ENCODE measurements around the gene RIT2. TPM values are rescaled to one million over a fixed set of nuclear protein-coding genes. Genes with fewer than 3 reads are reported as not detected.

RIT2 gene
- total RNA-seq, 1 donor from 2014 or later = not detected

DNA sequence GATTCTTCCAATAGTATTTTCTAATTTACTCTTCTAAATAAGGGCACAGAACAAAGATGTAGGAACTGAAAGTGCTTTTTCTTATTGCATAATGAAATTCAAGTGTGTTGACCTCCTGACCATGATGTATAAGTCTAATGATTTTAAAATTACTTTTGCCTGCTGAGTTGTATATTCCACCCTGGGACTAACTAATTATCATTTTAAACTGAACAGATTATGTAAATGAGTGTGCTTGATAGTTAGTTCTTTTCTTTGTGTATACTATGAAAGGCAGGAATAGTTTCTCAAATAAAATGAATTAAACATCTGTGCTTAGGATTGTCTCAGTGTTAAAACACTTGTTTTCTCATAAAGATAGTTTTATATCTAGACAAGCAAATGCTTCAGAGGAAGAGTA is 284.5 kb downstream of the RIT2 start:
- Histone ChIP-seq H3K9ac (ENCODE audit: low read depth in 1 of 3, low read length in 3 of 3) (no peak overlapping the region), H3K36me3 (ENCODE audit: control insufficient read depth in 3 of 3, insufficient read depth in 3 of 3, low read length in 3 of 3) (no peaks in the 10 kb centered on the region), H3K27me3 (ENCODE audit: control insufficient read depth in 3 of 3, insufficient read depth in 3 of 3, low read length in 3 of 3) (no peaks in the 10 kb centered on the region), H3K4me3 (ENCODE audit: low read length in 3 of 3) (no peak overlapping the region), H3K4me1 (ENCODE audit: control insufficient read depth in 3 of 3, insufficient read depth in 3 of 3, low read length in 3 of 3) (no peaks in the 10 kb centered on the region), H3K27ac (ENCODE audit: low read depth, low read length) (no peak overlapping the region), H3K9me3 (ENCODE audit: control insufficient read depth in 3 of 3, low read length in 3 of 3) (no peaks in the 10 kb centered on the region)

DNA sequence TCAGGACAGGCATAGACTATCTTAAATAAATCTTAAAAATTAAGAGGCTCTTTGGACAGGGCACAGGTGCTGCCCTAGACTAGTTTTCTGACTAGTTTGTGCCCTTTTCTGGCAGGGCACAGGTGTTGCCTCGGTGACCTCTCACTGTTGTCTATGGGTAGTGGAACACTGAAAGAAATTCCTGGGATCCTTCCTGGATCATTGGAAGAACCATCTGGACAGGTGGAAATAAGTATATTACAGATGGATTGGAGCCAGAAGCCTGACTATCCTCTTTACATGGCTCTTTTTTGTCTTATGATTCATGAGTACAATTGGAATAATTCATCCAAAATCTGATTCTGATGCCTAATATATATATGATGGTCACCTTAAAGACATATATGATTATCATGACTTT is 286.6 kb downstream of the RIT2 start:
- Histone ChIP-seq H3K27me3 (ENCODE audit: control insufficient read depth in 3 of 3, insufficient read depth in 3 of 3, low read length in 3 of 3) (no peaks in the 10 kb centered on the region), H3K9me3 (ENCODE audit: control insufficient read depth in 3 of 3, low read length in 3 of 3) (no peaks in the 10 kb centered on the region), H3K4me1 (ENCODE audit: control insufficient read depth in 3 of 3, insufficient read depth in 3 of 3, low read length in 3 of 3) (no peaks in the 10 kb centered on the region), H3K4me3 (ENCODE audit: low read length in 3 of 3) (no peak overlapping the region), H3K27ac (ENCODE audit: low read depth, low read length) (no peak overlapping the region), H3K36me3 (ENCODE audit: control insufficient read depth in 3 of 3, insufficient read depth in 3 of 3, low read length in 3 of 3) (no peaks in the 10 kb centered on the region), H3K9ac (ENCODE audit: low read depth in 1 of 3, low read length in 3 of 3) (no peak overlapping the region)

DNA sequence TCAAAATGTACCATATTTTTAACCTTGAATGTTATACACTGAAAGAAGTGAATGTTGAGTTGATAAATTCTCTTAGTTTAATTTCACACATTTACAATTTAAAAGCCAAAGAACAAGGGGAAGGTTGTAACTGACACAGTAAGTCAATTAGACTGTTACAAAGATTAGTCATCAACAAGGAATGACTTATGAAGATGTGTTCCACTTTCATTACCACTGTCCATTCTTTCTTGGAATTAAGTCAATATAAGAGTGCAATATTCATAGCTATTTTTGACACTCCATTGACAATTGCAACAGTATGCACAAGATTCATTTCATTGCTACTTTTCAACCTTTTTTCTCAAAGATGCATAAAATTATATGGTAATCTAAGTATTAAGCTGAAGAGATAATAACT is 291.3 kb downstream of the RIT2 start:
- Histone ChIP-seq H3K36me3 (ENCODE audit: control insufficient read depth in 3 of 3, insufficient read depth in 3 of 3, low read length in 3 of 3) (no peaks in the 10 kb centered on the region), H3K27me3 (ENCODE audit: control insufficient read depth in 3 of 3, insufficient read depth in 3 of 3, low read length in 3 of 3) (no peaks in the 10 kb centered on the region), H3K9me3 (ENCODE audit: control insufficient read depth in 3 of 3, low read length in 3 of 3) (no peaks in the 10 kb centered on the region), H3K27ac (ENCODE audit: low read depth, low read length) (no peak overlapping the region), H3K4me3 (ENCODE audit: low read length in 3 of 3) (no peak overlapping the region), H3K9ac (ENCODE audit: low read depth in 1 of 3, low read length in 3 of 3) (no peak overlapping the region), H3K4me1 (ENCODE audit: control insufficient read depth in 3 of 3, insufficient read depth in 3 of 3, low read length in 3 of 3) (no peaks in the 10 kb centered on the region)

DNA sequence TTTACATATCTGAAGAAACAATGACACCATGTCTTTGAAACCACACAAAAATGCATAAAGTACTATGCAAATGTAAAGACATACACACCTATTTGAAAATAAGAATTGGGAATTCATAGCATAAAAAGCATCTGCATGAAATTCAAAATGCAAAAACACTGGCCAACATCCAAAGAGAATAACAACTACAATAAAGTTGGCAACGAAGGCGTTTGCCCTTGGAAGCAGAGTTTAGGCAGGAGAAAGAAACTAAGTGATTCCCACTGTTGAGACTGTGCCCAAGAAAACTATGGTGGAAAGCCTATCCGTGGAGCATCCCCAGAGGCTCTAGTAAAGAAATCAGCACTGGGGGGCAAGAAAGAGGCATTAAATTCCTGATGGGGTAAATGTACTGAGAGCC is 292.8 kb downstream of the RIT2 start:
- Histone ChIP-seq H3K9me3 (ENCODE audit: control insufficient read depth in 3 of 3, low read length in 3 of 3) (no peaks in the 10 kb centered on the region), H3K36me3 (ENCODE audit: control insufficient read depth in 3 of 3, insufficient read depth in 3 of 3, low read length in 3 of 3) (no peaks in the 10 kb centered on the region), H3K9ac (ENCODE audit: low read depth in 1 of 3, low read length in 3 of 3) (no peak overlapping the region), H3K27ac (ENCODE audit: low read depth, low read length) (no peak overlapping the region), H3K4me3 (ENCODE audit: low read length in 3 of 3) (no peak overlapping the region), H3K4me1 (ENCODE audit: control insufficient read depth in 3 of 3, insufficient read depth in 3 of 3, low read length in 3 of 3) (no peaks in the 10 kb centered on the region), H3K27me3 (ENCODE audit: control insufficient read depth in 3 of 3, insufficient read depth in 3 of 3, low read length in 3 of 3) (no peaks in the 10 kb centered on the region)

DNA sequence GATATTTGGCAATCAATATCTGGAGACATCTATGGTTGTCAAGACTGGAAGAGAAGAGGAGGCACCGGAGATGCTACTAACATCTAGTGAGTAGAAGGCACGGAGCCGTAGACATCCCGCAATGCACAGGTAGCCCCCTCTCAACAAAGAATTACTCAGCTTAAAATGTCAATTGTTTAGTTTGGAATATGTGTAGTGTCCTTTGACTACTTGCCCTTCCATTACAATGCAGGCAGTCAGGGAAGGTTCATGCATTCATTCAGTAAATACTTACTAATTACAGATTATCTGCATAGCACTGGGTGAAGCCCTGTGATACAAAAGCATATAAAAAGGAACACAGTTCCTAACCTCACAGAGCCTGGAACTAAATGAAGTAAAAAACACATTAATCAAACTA is 294.0 kb downstream of the RIT2 start:
- Histone ChIP-seq H3K9ac (ENCODE audit: low read depth in 1 of 3, low read length in 3 of 3) (no peak overlapping the region), H3K27ac (ENCODE audit: low read depth, low read length) (no peak overlapping the region)

DNA sequence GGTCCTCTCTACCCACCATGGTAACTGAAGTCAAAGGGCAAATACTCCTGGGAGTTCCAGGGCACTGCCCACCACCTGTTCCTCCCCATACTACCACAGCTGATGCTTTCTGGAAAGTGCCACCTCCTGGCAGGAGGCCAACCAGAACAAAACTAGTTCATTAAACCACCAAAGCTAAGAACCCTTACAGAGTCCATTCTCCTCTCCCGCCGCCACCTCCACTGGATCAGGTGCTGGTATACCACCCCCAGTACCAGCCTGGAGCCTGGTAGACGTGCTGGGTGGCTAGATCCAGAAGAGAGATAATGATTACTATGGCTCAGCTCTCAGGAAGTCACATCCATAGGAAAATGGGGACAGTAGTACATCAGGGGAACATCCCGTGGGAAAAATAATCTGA is 300.9 kb downstream of the RIT2 start:
- no peaks in the 10 kb centered on the region for H3K9me3 ChIP-seq (ENCODE audit: control insufficient read depth in 3 of 3, low read length in 3 of 3)
- H3K4me3 ChIP-seq (ENCODE audit: low read length in 3 of 3) = no peak overlapping the region

More for the DNA sequence above, 294.0 kb downstream of the RIT2 start:
- no peaks in the 10 kb centered on the region for H3K4me1 ChIP-seq (ENCODE audit: control insufficient read depth in 3 of 3, insufficient read depth in 3 of 3, low read length in 3 of 3)
- no peaks in the 10 kb centered on the region for H3K27me3 ChIP-seq (ENCODE audit: control insufficient read depth in 3 of 3, insufficient read depth in 3 of 3, low read length in 3 of 3)
- no peaks in the 10 kb centered on the region for H3K36me3 ChIP-seq (ENCODE audit: control insufficient read depth in 3 of 3, insufficient read depth in 3 of 3, low read length in 3 of 3)
- H3K9me3 ChIP-seq (ENCODE audit: control insufficient read depth in 3 of 3, low read length in 3 of 3) = no peaks in the 10 kb centered on the region
- no peak overlapping the region for H3K4me3 ChIP-seq (ENCODE audit: low read length in 3 of 3)

DNA sequence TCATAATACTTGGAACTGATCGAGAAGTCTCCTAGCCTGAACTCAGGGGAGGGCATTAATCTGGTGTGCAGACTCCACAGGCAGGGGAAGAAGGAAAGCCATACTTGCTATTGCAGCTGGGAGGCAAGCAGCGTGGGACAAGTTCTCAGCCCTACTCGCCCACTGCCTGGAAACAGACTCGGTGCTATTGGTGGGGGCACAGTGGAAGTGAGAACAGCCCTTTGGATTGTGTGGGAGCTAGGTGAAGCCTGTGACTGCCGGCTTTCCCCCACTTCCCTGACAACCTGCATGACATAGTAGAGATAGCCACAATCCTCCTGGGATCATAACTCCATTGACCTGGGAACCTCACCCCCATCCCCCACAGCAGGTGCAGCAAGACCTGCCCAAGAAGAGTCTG is 301.3 kb downstream of the RIT2 start:
- H3K9ac ChIP-seq (ENCODE audit: low read depth in 1 of 3, low read length in 3 of 3) = no peak overlapping the region
- H3K36me3 ChIP-seq (ENCODE audit: control insufficient read depth in 3 of 3, insufficient read depth in 3 of 3, low read length in 3 of 3) = no peaks in the 10 kb centered on the region
- no peaks in the 10 kb centered on the region for H3K27me3 ChIP-seq (ENCODE audit: control insufficient read depth in 3 of 3, insufficient read depth in 3 of 3, low read length in 3 of 3)
- H3K9me3 ChIP-seq (ENCODE audit: control insufficient read depth in 3 of 3, low read length in 3 of 3) = no peaks in the 10 kb centered on the region
- no peak overlapping the region for H3K4me3 ChIP-seq (ENCODE audit: low read length in 3 of 3)
- H3K4me1 ChIP-seq (ENCODE audit: control insufficient read depth in 3 of 3, insufficient read depth in 3 of 3, low read length in 3 of 3) = no peaks in the 10 kb centered on the region
- no peak overlapping the region for H3K27ac ChIP-seq (ENCODE audit: low read depth, low read length)

More for the DNA sequence above, 300.9 kb downstream of the RIT2 start:
- Histone ChIP-seq H3K27ac (ENCODE audit: low read depth, low read length) (no peak overlapping the region), H3K4me1 (ENCODE audit: control insufficient read depth in 3 of 3, insufficient read depth in 3 of 3, low read length in 3 of 3) (no peaks in the 10 kb centered on the region), H3K27me3 (ENCODE audit: control insufficient read depth in 3 of 3, insufficient read depth in 3 of 3, low read length in 3 of 3) (no peaks in the 10 kb centered on the region), H3K9ac (ENCODE audit: low read depth in 1 of 3, low read length in 3 of 3) (no peak overlapping the region), H3K36me3 (ENCODE audit: control insufficient read depth in 3 of 3, insufficient read depth in 3 of 3, low read length in 3 of 3) (no peaks in the 10 kb centered on the region)

DNA sequence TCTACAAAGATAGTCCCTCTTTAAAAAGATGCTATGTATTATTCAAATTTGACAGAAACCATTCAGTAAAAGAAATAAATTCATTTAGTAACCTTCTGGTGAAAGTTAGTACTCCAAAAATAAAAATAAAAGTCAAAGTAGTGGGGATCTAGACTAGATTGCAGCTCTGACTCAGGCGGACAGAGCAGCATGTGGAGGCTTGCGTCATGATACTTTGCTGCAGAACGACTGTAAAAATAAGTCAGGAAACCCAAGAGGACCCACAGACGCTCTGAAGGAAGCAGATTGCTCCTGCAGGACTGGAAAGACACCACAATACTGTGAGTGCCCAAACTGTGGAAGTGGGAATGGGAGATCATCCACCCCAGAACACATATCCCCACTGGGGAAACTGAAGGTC is 301.9 kb downstream of the RIT2 start:
- no peaks in the 10 kb centered on the region for H3K9me3 ChIP-seq (ENCODE audit: control insufficient read depth in 3 of 3, low read length in 3 of 3)
- H3K4me3 ChIP-seq (ENCODE audit: low read length in 3 of 3) = no peak overlapping the region
- no peak overlapping the region for H3K9ac ChIP-seq (ENCODE audit: low read depth in 1 of 3, low read length in 3 of 3)

DNA sequence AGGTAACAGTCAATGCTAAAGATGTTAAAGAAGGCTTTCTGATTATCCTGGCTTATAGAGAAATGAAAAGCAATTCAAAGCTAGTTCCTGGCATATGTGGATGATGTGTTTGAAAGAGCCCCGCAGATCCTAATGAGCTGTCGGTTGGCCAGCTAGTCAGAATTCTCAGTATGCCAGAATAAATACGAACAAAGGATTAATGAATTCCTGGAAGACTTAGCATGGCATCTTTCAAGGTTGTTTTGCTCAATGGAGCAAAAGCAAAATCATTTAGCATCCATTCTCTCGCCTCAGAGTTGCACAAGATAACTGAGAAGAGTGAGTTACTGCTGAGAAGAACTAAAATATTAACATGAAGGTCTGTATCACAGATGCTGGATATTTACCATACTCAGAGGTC is 307.6 kb downstream of the RIT2 start:
- no peak overlapping the region for H3K4me3 ChIP-seq (ENCODE audit: low read length in 3 of 3)
- H3K27ac ChIP-seq (ENCODE audit: low read depth, low read length) = no peak overlapping the region
- no peaks in the 10 kb centered on the region for H3K27me3 ChIP-seq (ENCODE audit: control insufficient read depth in 3 of 3, insufficient read depth in 3 of 3, low read length in 3 of 3)
- H3K4me1 ChIP-seq (ENCODE audit: control insufficient read depth in 3 of 3, insufficient read depth in 3 of 3, low read length in 3 of 3) = no peaks in the 10 kb centered on the region
- H3K9ac ChIP-seq (ENCODE audit: low read depth in 1 of 3, low read length in 3 of 3) = no peak overlapping the region
- H3K9me3 ChIP-seq (ENCODE audit: control insufficient read depth in 3 of 3, low read length in 3 of 3) = no peaks in the 10 kb centered on the region
- H3K36me3 ChIP-seq (ENCODE audit: control insufficient read depth in 3 of 3, insufficient read depth in 3 of 3, low read length in 3 of 3) = no peaks in the 10 kb centered on the region

More for the DNA sequence above, 301.9 kb downstream of the RIT2 start:
- no peaks in the 10 kb centered on the region for H3K36me3 ChIP-seq (ENCODE audit: control insufficient read depth in 3 of 3, insufficient read depth in 3 of 3, low read length in 3 of 3)
- H3K27ac ChIP-seq (ENCODE audit: low read depth, low read length) = no peak overlapping the region
- no peaks in the 10 kb centered on the region for H3K27me3 ChIP-seq (ENCODE audit: control insufficient read depth in 3 of 3, insufficient read depth in 3 of 3, low read length in 3 of 3)
- no peaks in the 10 kb centered on the region for H3K4me1 ChIP-seq (ENCODE audit: control insufficient read depth in 3 of 3, insufficient read depth in 3 of 3, low read length in 3 of 3)

DNA sequence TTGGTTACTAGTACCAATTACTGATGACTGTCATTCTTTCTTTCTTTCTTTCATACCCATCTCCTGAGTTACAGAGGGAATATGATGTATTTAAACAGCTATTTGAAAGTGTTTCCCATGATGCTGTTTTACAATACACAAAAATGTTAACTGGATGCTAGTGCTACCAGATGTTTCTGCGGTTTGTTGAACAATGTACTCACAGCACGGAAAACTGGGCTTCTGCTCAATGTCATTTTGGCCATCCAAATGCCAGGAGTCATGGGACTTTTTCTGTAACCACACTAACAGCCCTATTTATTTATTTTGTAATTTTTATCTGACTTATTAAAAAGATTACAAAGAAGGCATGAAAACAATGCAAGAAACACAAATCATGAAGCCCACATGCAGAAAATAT is 313.8 kb downstream of the RIT2 start:
- H3K4me3 ChIP-seq (ENCODE audit: low read length in 3 of 3) = no peak overlapping the region
- H3K9me3 ChIP-seq (ENCODE audit: control insufficient read depth in 3 of 3, low read length in 3 of 3) = no peaks in the 10 kb centered on the region
- H3K4me1 ChIP-seq (ENCODE audit: control insufficient read depth in 3 of 3, insufficient read depth in 3 of 3, low read length in 3 of 3) = no peaks in the 10 kb centered on the region
- no peaks in the 10 kb centered on the region for H3K27me3 ChIP-seq (ENCODE audit: control insufficient read depth in 3 of 3, insufficient read depth in 3 of 3, low read length in 3 of 3)
- H3K36me3 ChIP-seq (ENCODE audit: control insufficient read depth in 3 of 3, insufficient read depth in 3 of 3, low read length in 3 of 3) = no peaks in the 10 kb centered on the region
- no peak overlapping the region for H3K27ac ChIP-seq (ENCODE audit: low read depth, low read length)
- no peak overlapping the region for H3K9ac ChIP-seq (ENCODE audit: low read depth in 1 of 3, low read length in 3 of 3)

DNA sequence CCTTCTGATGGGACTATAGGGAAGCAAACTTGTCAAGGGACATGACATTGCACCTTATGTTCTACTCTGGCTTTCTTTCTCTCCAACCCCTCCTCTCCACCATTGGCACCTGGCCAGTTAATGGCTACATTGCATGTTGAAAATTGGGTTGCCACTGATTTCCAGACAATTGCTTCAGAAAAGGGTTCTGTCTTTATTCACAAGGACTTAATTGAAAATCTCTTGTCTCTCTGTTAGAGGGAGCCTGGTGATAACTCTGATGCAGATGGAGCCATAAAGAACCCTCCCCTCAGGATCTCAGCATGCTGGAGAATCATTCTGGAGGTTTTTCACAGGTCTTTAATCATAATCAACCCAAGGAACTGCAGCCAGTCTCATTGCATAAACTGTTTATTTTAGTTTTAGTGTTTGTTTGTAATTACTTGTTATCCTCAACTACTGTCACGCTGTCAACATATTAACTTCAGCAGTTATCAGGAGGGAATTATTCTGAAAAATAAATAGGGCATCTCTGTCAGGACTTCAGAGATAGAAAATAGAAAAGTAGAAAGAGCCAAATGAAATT is 316.8 kb downstream of the RIT2 start:
- Histone ChIP-seq H3K4me1 (ENCODE audit: control insufficient read depth in 3 of 3, insufficient read depth in 3 of 3, low read length in 3 of 3) (no peaks in the 10 kb centered on the region), H3K9me3 (ENCODE audit: control insufficient read depth in 3 of 3, low read length in 3 of 3) (no peaks in the 10 kb centered on the region), H3K27ac (ENCODE audit: low read depth, low read length) (no peak overlapping the region), H3K36me3 (ENCODE audit: control insufficient read depth in 3 of 3, insufficient read depth in 3 of 3, low read length in 3 of 3) (no peaks in the 10 kb centered on the region), H3K27me3 (ENCODE audit: control insufficient read depth in 3 of 3, insufficient read depth in 3 of 3, low read length in 3 of 3) (no peaks in the 10 kb centered on the region), H3K9ac (ENCODE audit: low read depth in 1 of 3, low read length in 3 of 3) (no peak overlapping the region), H3K4me3 (ENCODE audit: low read length in 3 of 3) (no peak overlapping the region)

Measured in skeletal muscle tissue (tissue), 4 donors.